ENCODE data around the gene MFSD12. TPM values are rescaled to one million over a fixed set of nuclear protein-coding genes. Genes with fewer than 3 reads are reported as not detected.

MFSD12 gene
- total RNA-seq, 2 experiments from 2014 or later = 78.8 to 79.4 TPM

GRCh38 chr19:3513229-3514140, 43.9 kb downstream of the MFSD12 start:
- Histone ChIP-seq H3K79me2 (ENCODE audit: insufficient read depth, low read depth, low read length) (peaks cover 15% of the 10 kb centered on the region; the same call in 1 of the 2 replicates), H3K9me3 (ENCODE audit: low read length) (no peaks in the 10 kb centered on the region), H2AFZ (ENCODE audit: low read length) (no peak overlapping the region), H3K27ac (ENCODE audit: low read depth, low read length, poor library complexity, severe bottlenecking) (no peak overlapping the region), H3K9me2 (ENCODE audit: insufficient read depth, low read length) (no peaks in the 10 kb centered on the region), H4K20me1 (ENCODE audit: insufficient read depth, low read length) (no peaks in the 10 kb centered on the region; the same call in 1 of the 2 replicates), H3K36me3 (ENCODE audit: insufficient read depth, low read length) (peaks cover 29% of the 10 kb centered on the region; the same call in 1 of the 2 replicates), H3K4me2 (ENCODE audit: low read length) (no peak overlapping the region), H3K4me1 (ENCODE audit: insufficient read depth, low read length, poor library complexity, severe bottlenecking) (peaks cover 16% of the 10 kb centered on the region), H3K4me3 (ENCODE audit: low read depth, low read length, poor library complexity, severe bottlenecking) (no peak overlapping the region)
- CTCF ChIA-PET (ENCODE audit: unreplicated experiment) = no interaction called here
- BruUV-seq (replicated peaks) = no TSS peak
- TF ChIP-seq EZH2phosphoT487 (IDR thresholded peaks at IDR 0.05; ENCODE audit: borderline replicate concordance, low read depth, low read length) = no peak
- TF ChIP-seq, protein P1, sequence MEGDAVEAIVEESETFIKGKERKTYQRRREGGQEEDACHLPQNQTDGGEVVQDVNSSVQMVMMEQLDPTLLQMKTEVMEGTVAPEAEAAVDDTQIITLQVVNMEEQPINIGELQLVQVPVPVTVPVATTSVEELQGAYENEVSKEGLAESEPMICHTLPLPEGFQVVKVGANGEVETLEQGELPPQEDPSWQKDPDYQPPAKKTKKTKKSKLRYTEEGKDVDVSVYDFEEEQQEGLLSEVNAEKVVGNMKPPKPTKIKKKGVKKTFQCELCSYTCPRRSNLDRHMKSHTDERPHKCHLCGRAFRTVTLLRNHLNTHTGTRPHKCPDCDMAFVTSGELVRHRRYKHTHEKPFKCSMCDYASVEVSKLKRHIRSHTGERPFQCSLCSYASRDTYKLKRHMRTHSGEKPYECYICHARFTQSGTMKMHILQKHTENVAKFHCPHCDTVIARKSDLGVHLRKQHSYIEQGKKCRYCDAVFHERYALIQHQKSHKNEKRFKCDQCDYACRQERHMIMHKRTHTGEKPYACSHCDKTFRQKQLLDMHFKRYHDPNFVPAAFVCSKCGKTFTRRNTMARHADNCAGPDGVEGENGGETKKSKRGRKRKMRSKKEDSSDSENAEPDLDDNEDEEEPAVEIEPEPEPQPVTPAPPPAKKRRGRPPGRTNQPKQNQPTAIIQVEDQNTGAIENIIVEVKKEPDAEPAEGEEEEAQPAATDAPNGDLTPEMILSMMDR (conservative IDR thresholded peaks at IDR 0.05; ENCODE audit: low read length) = no peak
- intact Hi-C loops (cut with micrococcal nuclease; ENCODE audit: unreplicated experiment) = no loop called here
- POLR2A ChIA-PET = interaction anchor here (0.7 kb wide), 1 partner anchor 1418 kb away, joined by 3 read pairs; no protein-coding TSS in a partner anchor
- DNase-seq (ENCODE audit: low spot score) = no peak

- intact Hi-C loops (cut with micrococcal nuclease; ENCODE audit: unreplicated experiment) = no loop called here
- Histone ChIP-seq H3K4me2 (ENCODE audit: low read length) (no peak overlapping the region), H3K27ac (ENCODE audit: low read depth, low read length, poor library complexity, severe bottlenecking) (no peak overlapping the region), H3K36me3 (ENCODE audit: insufficient read depth, low read length) (peaks cover 33% of the 10 kb centered on the region; the same call in 1 of the 2 replicates), H3K79me2 (ENCODE audit: insufficient read depth, low read depth, low read length) (peaks cover 17% of the 10 kb centered on the region; the same call in 1 of the 2 replicates), H3K4me1 (ENCODE audit: insufficient read depth, low read length, poor library complexity, severe bottlenecking) (peaks cover 19% of the 10 kb centered on the region), H3K9me3 (ENCODE audit: low read length) (no peaks in the 10 kb centered on the region), H4K20me1 (ENCODE audit: insufficient read depth, low read length) (no peaks in the 10 kb centered on the region; the same call in 1 of the 2 replicates), H2AFZ (ENCODE audit: low read length) (no peak overlapping the region), H3K9me2 (ENCODE audit: insufficient read depth, low read length) (no peaks in the 10 kb centered on the region), H3K4me3 (ENCODE audit: low read depth, low read length, poor library complexity, severe bottlenecking) (no peak overlapping the region)
- POLR2A ChIA-PET = no interaction called here
- DNase-seq (ENCODE audit: low spot score) = no peak
- no TSS peak for BruUV-seq (replicated peaks)
- TF ChIP-seq EZH2phosphoT487 (IDR thresholded peaks at IDR 0.05; ENCODE audit: borderline replicate concordance, low read depth, low read length) = no peak
- TF ChIP-seq, protein P1 (conservative IDR thresholded peaks at IDR 0.05; ENCODE audit: low read length) = no peak
- CTCF ChIA-PET (ENCODE audit: unreplicated experiment) = no interaction called here
These were observed 44.7 kb downstream of the MFSD12 start for GRCh38 chr19:3512562-3513228.
